OCI-LY7 (cell line): Measurements from ENCODE around the gene UCK1.

Experiments
- EZH2phosphoT487 ChIP-seq: fragments of 200-600 bp; sonication (generic); IDR thresholded peaks from 2 replicates; pipeline ENCODE4 v1.6.1; 2018; ENCODE audit warnings: low read depth, borderline replicate concordance, mild to moderate bottlenecking, mixed run types, antibody characterized with exemption, low read length, moderate library complexity, mixed read lengths
- TF ChIP-seq, protein P1 (sequence below): fragments of 200-600 bp; sonication (generic); conservative IDR thresholded peaks from 2 replicates; pipeline ENCODE4 v1.5.1; 2014; ENCODE audit warnings: mild to moderate bottlenecking, antibody characterized with exemption, low read length, moderate library complexity, mixed read lengths

DNA sequence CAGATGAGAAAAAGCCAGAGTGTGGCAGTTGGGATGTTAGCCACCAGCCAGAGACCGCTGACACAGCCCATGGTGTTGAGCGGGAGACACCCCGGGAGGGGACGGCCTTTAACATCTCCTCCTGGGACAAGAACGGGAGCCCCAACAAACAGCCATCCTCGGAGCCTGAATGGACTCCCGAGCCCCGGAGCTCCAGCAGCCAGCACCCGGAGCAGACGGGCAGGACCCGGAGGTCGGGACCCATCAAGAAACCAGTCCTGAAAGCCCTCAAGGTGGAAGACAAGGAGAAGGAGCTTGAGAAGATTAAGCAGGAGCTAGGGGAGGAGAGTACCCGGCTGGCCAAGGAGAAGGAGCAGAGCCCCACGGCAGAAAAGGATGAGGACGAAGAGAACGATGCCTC lies 56.4 kb downstream of the UCK1 start:
- TF ChIP-seq EZH2phosphoT487, result no peak
- TF ChIP-seq, protein P1, sequence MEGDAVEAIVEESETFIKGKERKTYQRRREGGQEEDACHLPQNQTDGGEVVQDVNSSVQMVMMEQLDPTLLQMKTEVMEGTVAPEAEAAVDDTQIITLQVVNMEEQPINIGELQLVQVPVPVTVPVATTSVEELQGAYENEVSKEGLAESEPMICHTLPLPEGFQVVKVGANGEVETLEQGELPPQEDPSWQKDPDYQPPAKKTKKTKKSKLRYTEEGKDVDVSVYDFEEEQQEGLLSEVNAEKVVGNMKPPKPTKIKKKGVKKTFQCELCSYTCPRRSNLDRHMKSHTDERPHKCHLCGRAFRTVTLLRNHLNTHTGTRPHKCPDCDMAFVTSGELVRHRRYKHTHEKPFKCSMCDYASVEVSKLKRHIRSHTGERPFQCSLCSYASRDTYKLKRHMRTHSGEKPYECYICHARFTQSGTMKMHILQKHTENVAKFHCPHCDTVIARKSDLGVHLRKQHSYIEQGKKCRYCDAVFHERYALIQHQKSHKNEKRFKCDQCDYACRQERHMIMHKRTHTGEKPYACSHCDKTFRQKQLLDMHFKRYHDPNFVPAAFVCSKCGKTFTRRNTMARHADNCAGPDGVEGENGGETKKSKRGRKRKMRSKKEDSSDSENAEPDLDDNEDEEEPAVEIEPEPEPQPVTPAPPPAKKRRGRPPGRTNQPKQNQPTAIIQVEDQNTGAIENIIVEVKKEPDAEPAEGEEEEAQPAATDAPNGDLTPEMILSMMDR, result no peak
